Endodermal cell (in vitro differentiated cells): ENCODE data around the gene EEFSEC. TPM values are rescaled to one million over a fixed set of nuclear protein-coding genes. Genes with fewer than 3 reads are reported as not detected.

ENCODE experiments used
- DNase-seq: peaks from one replicate; pipeline ENCODE4 v3.0.0-alpha.2; 2017
- H3K27ac ChIP-seq: 2 replicates; pipeline ENCODE4 v1.5.1; 2013; ENCODE audit warnings: mild to moderate bottlenecking, low read depth, low read length, moderate library complexity
- H3K27me3 ChIP-seq: 2 replicates; pipeline ENCODE4 v1.6.1; 2013; ENCODE audit warnings: mild to moderate bottlenecking, low read length, moderate library complexity; ENCODE audit not compliant: insufficient read depth, control insufficient read depth, poor library complexity, severe bottlenecking
- H3K36me3 ChIP-seq: 2 replicates; pipeline ENCODE4 v1.7.0; 2013; ENCODE audit warnings: mild to moderate bottlenecking, low read length, moderate library complexity; ENCODE audit not compliant: control insufficient read depth, insufficient read depth
- H3K4me1 ChIP-seq: one replicate; pipeline ENCODE4 v1.7.0; 2013; ENCODE audit warnings: low read length; ENCODE audit not compliant: control insufficient read depth, insufficient read depth
- H3K4me3 ChIP-seq: 2 replicates; pipeline ENCODE4 v1.5.1; 2013; ENCODE audit warnings: mild to moderate bottlenecking, low read length, moderate library complexity
- H3K9ac ChIP-seq: 2 replicates; pipeline ENCODE4 v1.6.1; 2013; ENCODE audit warnings: mild to moderate bottlenecking, low read length, moderate library complexity; ENCODE audit not compliant: poor library complexity, severe bottlenecking; ENCODE audit errors: extremely low read depth
- H3K9me3 ChIP-seq: 2 replicates; pipeline ENCODE4 v1.6.1; 2013; ENCODE audit warnings: mild to moderate bottlenecking, low read length, moderate library complexity; ENCODE audit not compliant: control insufficient read depth
- H3K27ac Mint-ChIP-seq: 2 replicates; pipeline ENCODE4 v1.8.0; 2020; ENCODE audit warnings: mixed read lengths
- H3K27me3 Mint-ChIP-seq: 2 replicates; pipeline ENCODE4 v1.8.0; 2021; ENCODE audit warnings: mild to moderate bottlenecking, mixed read lengths; ENCODE audit not compliant: insufficient read depth
- H3K36me3 Mint-ChIP-seq: 2 replicates; pipeline ENCODE4 v1.8.0; 2020; ENCODE audit warnings: low read depth, mixed read lengths
- H3K4me1 Mint-ChIP-seq: 2 replicates; pipeline ENCODE4 v1.8.0; 2020; ENCODE audit warnings: mixed read lengths
- H3K4me3 Mint-ChIP-seq: 2 replicates; pipeline ENCODE4 v1.8.0; 2020; ENCODE audit warnings: mild to moderate bottlenecking, moderate library complexity, mixed read lengths
- H3K9me3 Mint-ChIP-seq: 2 replicates; pipeline ENCODE4 v1.8.0; 2020; ENCODE audit warnings: mild to moderate bottlenecking, mixed read lengths
- CTCF ChIP-seq: fragments of 200-600 bp; sonication (generic); conservative IDR thresholded peaks from 2 replicates; pipeline ENCODE4 v1.5.0; 2021; ENCODE audit warnings: antibody characterized with exemption, mild to moderate bottlenecking
- WGBS, 2 experiments: methylation state at CpG; one replicate each; pipeline versions ENCODE4 v1.1.5 to v1.1.7; 2013; ENCODE audit warnings: missing lambda C conversion rate in 2 of 2, mixed read lengths in 1 of 2; ENCODE audit not compliant: insufficient coverage in 1 of 2, insufficient read length in 1 of 2; 5-methylcytosine and 5-hydroxymethylcytosine counted together
- total RNA-seq, 2 donors: library from RNA; stranded (reverse); fragmentation: NEBNext Ultra II Directional in 1 of 2; extraction: Animal tissue kit (Norgen Biotek cat#: 25700) in 1 of 2; gene quantifications; 2 replicates in 1 of 2; 3 replicates in 1 of 2; pipeline ENCODE4 v1.2.1, GENCODE V29; 2021

The EEFSEC gene
- total RNA-seq, 2 donors from 2014 or later = 11.9 to 15.8 TPM

DNA sequence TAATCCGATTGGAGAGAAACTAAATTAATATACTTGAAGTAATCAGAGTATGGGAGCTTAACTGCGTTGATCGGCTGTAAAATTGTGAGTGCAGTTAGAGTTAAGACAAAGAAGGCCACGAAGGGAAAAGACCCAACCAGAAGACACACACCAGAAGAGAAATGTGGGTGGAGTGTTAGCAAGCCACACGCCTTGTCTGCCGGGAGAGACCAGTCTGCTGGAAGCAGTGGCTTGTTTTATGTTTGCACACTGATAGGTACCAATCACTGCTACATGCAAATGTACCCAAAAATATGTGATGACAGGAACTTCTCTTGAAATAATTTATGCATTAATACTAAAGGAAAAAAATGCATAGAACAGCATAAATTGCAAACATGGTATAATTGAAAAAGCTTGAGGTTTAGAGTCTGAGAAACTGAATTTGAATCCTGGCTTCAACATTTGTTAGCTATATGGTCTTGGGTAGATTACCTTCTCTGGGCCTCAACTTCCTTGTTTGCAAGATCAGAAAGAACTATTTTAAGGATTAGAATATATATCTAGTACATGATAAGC is 23.1 kb downstream of the EEFSEC start:
- no peak for TF ChIP-seq CTCF
- Mint-ChIP-seq H3K9me3 (no peaks in the 10 kb centered on the region), H3K27ac (no peak overlapping the region), H3K36me3 (no peaks in the 10 kb centered on the region), H3K4me1 (peaks cover 13% of the 10 kb centered on the region), H3K4me3 (no peak overlapping the region), H3K27me3 (no peaks in the 10 kb centered on the region)
- Histone ChIP-seq H3K27me3 (no peaks in the 10 kb centered on the region), H3K27ac (no peak overlapping the region), H3K9me3 (no peaks in the 10 kb centered on the region), H3K4me1 (no peaks in the 10 kb centered on the region), H3K9ac (no peak overlapping the region), H3K36me3 (no peaks in the 10 kb centered on the region), H3K4me3 (no peak overlapping the region)
- WGBS, 2 experiments = 93 to 97% methylated on average over 3 to 6 of the region's 6 CpGs
- no peak for DNase-seq

- H3K36me3 Mint-ChIP-seq = no peaks in the 10 kb centered on the region
- no peaks in the 10 kb centered on the region for H3K36me3 ChIP-seq
- no peak overlapping the region for H3K27ac ChIP-seq
- H3K27ac Mint-ChIP-seq = no peak overlapping the region
- H3K4me3 Mint-ChIP-seq = no peak overlapping the region
- no peak for TF ChIP-seq CTCF
- DNase-seq = no peak
- no peaks in the 10 kb centered on the region for H3K27me3 Mint-ChIP-seq
- no peaks in the 10 kb centered on the region for H3K9me3 ChIP-seq
- peaks cover 13% of the 10 kb centered on the region for H3K4me1 Mint-ChIP-seq
- H3K9me3 Mint-ChIP-seq = no peaks in the 10 kb centered on the region
- H3K9ac ChIP-seq = no peak overlapping the region
- H3K27me3 ChIP-seq = no peaks in the 10 kb centered on the region
- no peaks in the 10 kb centered on the region for H3K4me1 ChIP-seq
- H3K4me3 ChIP-seq = no peak overlapping the region
- WGBS, 2 experiments = 97 to 100% methylated on average over 1 to 2 of the region's 2 CpGs
These were observed 24.6 kb downstream of the EEFSEC start for GRCh38 chr3:128177865-128178264.

- Histone ChIP-seq H3K36me3 (no peaks in the 10 kb centered on the region), H3K4me1 (no peaks in the 10 kb centered on the region), H3K9me3 (no peaks in the 10 kb centered on the region), H3K27me3 (no peaks in the 10 kb centered on the region), H3K9ac (no peak overlapping the region), H3K4me3 (no peak overlapping the region), H3K27ac (no peak overlapping the region)
- 64 to 79% methylated on average over 3 to 4 of the region's 4 CpGs for WGBS, 2 experiments
- Mint-ChIP-seq H3K27ac (no peak overlapping the region), H3K9me3 (no peaks in the 10 kb centered on the region), H3K4me3 (no peak overlapping the region), H3K27me3 (no peaks in the 10 kb centered on the region), H3K36me3 (no peaks in the 10 kb centered on the region), H3K4me1 (peaks cover 11% of the 10 kb centered on the region)
- DNase-seq = no peak
- TF ChIP-seq CTCF = no peak
These were observed 25.7 kb downstream of the EEFSEC start for GRCh38 chr3:128178782-128179483.
